ENCODE results near the gene MPPED2.

- TF ChIP-seq CTCF (IDR thresholded peaks at IDR 0.05), result no peak
- TF ChIP-seq POLR2A (IDR thresholded peaks at IDR 0.05), result no peak
Observed at GRCh38 chr11:30561691-30562415, 24.3 kb downstream of the MPPED2 start.
